ENCODE results near the gene ORMDL1. TPM values are rescaled to one million over a fixed set of nuclear protein-coding genes. Genes with fewer than 3 reads are reported as not detected.
A peak's percentile ranks its signal among the peaks of the same experiment; 100 is the strongest.

ORMDL1 gene
- polyA plus RNA-seq, 3 donors, result 76.4 to 204 (median 93.2) TPM

DNA sequence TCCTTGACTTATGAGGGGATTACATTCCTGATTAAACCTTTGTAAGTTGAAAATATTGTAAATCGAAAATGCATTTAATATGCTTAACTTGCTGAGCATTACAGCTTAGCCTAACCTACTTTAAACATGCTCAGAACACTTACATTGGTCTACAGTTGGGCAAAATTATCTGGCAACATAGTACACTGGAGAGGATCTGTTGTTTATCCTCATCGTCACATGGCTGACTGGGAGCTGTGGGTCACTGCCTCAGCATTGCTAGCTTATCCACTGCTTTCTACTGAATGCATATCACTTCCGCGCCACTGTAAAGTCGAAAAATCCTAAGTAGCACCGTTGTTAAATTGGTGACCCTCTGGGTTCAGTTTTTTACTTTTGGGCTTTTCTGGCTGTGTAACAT lies 13.8 kb upstream of the ORMDL1 start:
- DNase-seq, result no peak
- H3K9ac ChIP-seq (ENCODE audit: insufficient read depth, low read length, poor library complexity, severe bottlenecking), result peak overlapping the region; percentile 1
- H3K4me1 Mint-ChIP-seq, result peaks cover 7% of the 10 kb centered on the region
- no peaks in the 10 kb centered on the region for H4K20me1 ChIP-seq (ENCODE audit: insufficient read depth, low read length)
- H3K4me3 Mint-ChIP-seq, result no peak overlapping the region
- no peak overlapping the region for H3K4me3 ChIP-seq (replicated peaks in 1 of 3; ENCODE audit: low read depth in 2 of 3, low read length in 3 of 3)
- 87% methylated on average over 5 of the region's 6 CpGs for WGBS (ENCODE audit: insufficient coverage)
- intact Hi-C loops (cut with micrococcal nuclease), result no loop called here
- no peaks in the 10 kb centered on the region for H3K4me1 ChIP-seq (ENCODE audit: control insufficient read depth in 1 of 2, insufficient read depth in 2 of 2, low read length in 2 of 2)
- TF ChIP-seq, protein P1, sequence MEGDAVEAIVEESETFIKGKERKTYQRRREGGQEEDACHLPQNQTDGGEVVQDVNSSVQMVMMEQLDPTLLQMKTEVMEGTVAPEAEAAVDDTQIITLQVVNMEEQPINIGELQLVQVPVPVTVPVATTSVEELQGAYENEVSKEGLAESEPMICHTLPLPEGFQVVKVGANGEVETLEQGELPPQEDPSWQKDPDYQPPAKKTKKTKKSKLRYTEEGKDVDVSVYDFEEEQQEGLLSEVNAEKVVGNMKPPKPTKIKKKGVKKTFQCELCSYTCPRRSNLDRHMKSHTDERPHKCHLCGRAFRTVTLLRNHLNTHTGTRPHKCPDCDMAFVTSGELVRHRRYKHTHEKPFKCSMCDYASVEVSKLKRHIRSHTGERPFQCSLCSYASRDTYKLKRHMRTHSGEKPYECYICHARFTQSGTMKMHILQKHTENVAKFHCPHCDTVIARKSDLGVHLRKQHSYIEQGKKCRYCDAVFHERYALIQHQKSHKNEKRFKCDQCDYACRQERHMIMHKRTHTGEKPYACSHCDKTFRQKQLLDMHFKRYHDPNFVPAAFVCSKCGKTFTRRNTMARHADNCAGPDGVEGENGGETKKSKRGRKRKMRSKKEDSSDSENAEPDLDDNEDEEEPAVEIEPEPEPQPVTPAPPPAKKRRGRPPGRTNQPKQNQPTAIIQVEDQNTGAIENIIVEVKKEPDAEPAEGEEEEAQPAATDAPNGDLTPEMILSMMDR (IDR thresholded peaks at IDR 0.05), result no peak
- H3K27me3 ChIP-seq (ENCODE audit: control insufficient read depth in 2 of 2, insufficient read depth in 2 of 2, low read length in 2 of 2), result no peaks in the 10 kb centered on the region
- no peaks in the 10 kb centered on the region for H3K79me2 ChIP-seq (ENCODE audit: insufficient read depth, low read length)
- H3K27ac ChIP-seq (ENCODE audit: low read depth in 1 of 2, low read length in 2 of 2), result peak overlapping the region in 1 of 2 donors; percentile 14
- no peaks in the 10 kb centered on the region for H3K27me3 Mint-ChIP-seq (ENCODE audit: low read depth in 3 of 3)
- H3K4me2 ChIP-seq (replicated peaks; ENCODE audit: extremely low read depth, low read length, poor library complexity, severe bottlenecking), result no peak overlapping the region
- H3K27ac Mint-ChIP-seq, result no peak overlapping the region
- no peak overlapping the region for H2AFZ ChIP-seq (ENCODE audit: insufficient read depth, low read depth, low read length, poor library complexity, severe bottlenecking)
- peaks cover 43 to 68% of the 10 kb centered on the region in 2 donors for H3K36me3 ChIP-seq (replicated peaks in 1 of 2; ENCODE audit: control insufficient read depth in 1 of 2, insufficient read depth in 2 of 2, low read length in 2 of 2)
- peaks cover 34 to 39% of the 10 kb centered on the region in 2 donors for H3K36me3 Mint-ChIP-seq
- H3K9me3 Mint-ChIP-seq, result no peaks in the 10 kb centered on the region
- H3K9me3 ChIP-seq (replicated peaks in 1 of 2; ENCODE audit: control insufficient read depth in 1 of 2, insufficient read depth in 1 of 2, low read length in 2 of 2), result no peaks in the 10 kb centered on the region

DNA sequence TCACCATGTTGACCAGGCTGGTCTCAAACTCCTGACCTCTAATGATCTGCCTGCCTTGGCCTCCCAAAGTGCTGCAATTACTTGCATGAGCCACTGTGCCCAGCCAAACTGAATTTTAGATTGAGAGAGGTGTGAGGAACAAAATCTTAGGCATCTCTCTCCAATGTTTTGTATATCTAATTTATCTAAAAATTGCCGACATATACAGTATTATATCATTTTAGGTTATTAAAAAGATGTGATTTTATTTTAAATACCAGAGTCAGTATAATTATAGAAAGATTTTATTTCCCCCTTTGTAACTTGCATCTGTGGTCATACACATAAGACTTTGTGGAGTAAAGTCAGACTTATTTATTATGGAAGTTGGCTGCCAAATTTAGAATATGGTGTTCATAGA lies 10.2 kb upstream of the ORMDL1 start:
- Histone ChIP-seq H2AFZ (ENCODE audit: insufficient read depth, low read depth, low read length, poor library complexity, severe bottlenecking) (no peak overlapping the region), H3K27ac (ENCODE audit: low read depth in 1 of 2, low read length in 2 of 2) (no peak overlapping the region), H4K20me1 (ENCODE audit: insufficient read depth, low read length) (no peaks in the 10 kb centered on the region), H3K4me3 (replicated peaks in 1 of 3; ENCODE audit: low read depth in 2 of 3, low read length in 3 of 3) (no peak overlapping the region), H3K36me3 (replicated peaks in 1 of 2; ENCODE audit: control insufficient read depth in 1 of 2, insufficient read depth in 2 of 2, low read length in 2 of 2) (peaks cover 36 to 61% of the 10 kb centered on the region in 2 donors), H3K27me3 (ENCODE audit: control insufficient read depth in 2 of 2, insufficient read depth in 2 of 2, low read length in 2 of 2) (no peaks in the 10 kb centered on the region), H3K79me2 (ENCODE audit: insufficient read depth, low read length) (peaks cover 14% of the 10 kb centered on the region), H3K4me2 (replicated peaks; ENCODE audit: extremely low read depth, low read length, poor library complexity, severe bottlenecking) (no peak overlapping the region), H3K9ac (ENCODE audit: insufficient read depth, low read length, poor library complexity, severe bottlenecking) (no peak overlapping the region), H3K4me1 (ENCODE audit: control insufficient read depth in 1 of 2, insufficient read depth in 2 of 2, low read length in 2 of 2) (no peaks in the 10 kb centered on the region), H3K9me3 (replicated peaks in 1 of 2; ENCODE audit: control insufficient read depth in 1 of 2, insufficient read depth in 1 of 2, low read length in 2 of 2) (no peaks in the 10 kb centered on the region)
- H3K27ac Mint-ChIP-seq, result no peak overlapping the region
- no peaks in the 10 kb centered on the region for H3K9me3 Mint-ChIP-seq
- TF ChIP-seq, protein P1 (IDR thresholded peaks at IDR 0.05), result no peak
- H3K4me3 Mint-ChIP-seq, result no peak overlapping the region
- H3K27me3 Mint-ChIP-seq (ENCODE audit: low read depth in 3 of 3), result no peaks in the 10 kb centered on the region
- WGBS (ENCODE audit: insufficient coverage), result no CpG with 5 or more reads among the region's 1 CpG
- H3K36me3 Mint-ChIP-seq, result peaks cover 35 to 36% of the 10 kb centered on the region in 2 donors
- intact Hi-C loops (cut with micrococcal nuclease), result no loop called here
- DNase-seq, result no peak
- H3K4me1 Mint-ChIP-seq, result peaks cover 7% of the 10 kb centered on the region
